ENCODE measurements around the gene UBE2U.
A peak's percentile ranks its signal among the peaks of the same experiment; 100 is the strongest.
"Not testable (repeated sequence)": the region's sequence is repeated elsewhere in the genome, so short reads cannot be mapped to it uniquely, and the experiment has no call there.

Gene UBE2U

GRCh38 chr1:64241069-64241468 is 37.6 kb downstream of the UBE2U start:
- DNase-seq: no peak

GRCh38 chr1:64242895-64243756 is 39.7 kb downstream of the UBE2U start:
- peak; percentile 61 for DNase-seq

- DNase-seq: no peak
Observed at GRCh38 chr1:64243757-64244080, 40.3 kb downstream of the UBE2U start.

DNA sequence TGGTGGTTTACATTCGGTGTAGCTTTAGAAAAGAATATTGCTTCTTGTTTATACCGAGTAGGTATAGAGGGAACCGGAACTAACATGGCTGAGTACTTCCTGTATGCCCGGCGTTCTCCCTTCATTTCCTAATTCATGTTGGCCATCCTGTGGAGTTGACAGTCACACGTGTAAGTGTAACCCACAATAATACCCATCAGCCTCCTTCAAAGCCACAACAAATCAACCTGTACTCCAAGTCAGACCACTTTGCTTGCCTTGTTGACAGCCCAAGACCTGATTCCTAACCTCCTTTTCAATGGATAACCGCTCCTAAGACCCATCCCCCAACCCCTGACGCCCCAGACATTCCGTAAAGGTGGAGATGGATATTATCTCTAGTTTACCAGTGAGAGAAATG is 42.1 kb downstream of the UBE2U start:
- no peak for DNase-seq

- DNase-seq: peak; percentile 64
Observed at GRCh38 chr1:64246294-64246917, 43.0 kb downstream of the UBE2U start.

GRCh38 chr1:64248065-64248464 is 44.6 kb downstream of the UBE2U start:
- DNase-seq: no peak

GRCh38 chr1:64250472-64250871 is 47.0 kb downstream of the UBE2U start:
- DNase-seq: not testable (repeated sequence)

DNA sequence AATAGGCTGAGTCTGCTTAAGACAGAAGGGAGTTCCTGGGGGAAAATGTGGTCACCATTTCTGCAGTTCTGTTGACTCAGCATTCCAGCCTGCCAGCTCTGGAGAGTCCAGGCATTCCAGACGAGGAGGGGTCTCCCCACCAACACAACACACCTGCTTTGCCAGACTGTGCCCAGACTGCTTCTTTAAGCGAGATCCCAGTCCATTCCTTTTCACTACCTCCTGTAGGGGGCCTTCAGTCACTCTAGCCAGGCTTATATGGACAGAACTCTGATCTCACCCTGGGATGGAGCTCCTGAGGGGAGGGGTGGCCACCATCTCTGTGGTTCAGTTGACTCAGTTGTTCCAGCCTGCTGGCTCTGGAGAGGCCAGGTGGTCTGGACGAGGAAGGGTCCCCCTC is 48.5 kb downstream of the UBE2U start:
- no peak for DNase-seq

DNA sequence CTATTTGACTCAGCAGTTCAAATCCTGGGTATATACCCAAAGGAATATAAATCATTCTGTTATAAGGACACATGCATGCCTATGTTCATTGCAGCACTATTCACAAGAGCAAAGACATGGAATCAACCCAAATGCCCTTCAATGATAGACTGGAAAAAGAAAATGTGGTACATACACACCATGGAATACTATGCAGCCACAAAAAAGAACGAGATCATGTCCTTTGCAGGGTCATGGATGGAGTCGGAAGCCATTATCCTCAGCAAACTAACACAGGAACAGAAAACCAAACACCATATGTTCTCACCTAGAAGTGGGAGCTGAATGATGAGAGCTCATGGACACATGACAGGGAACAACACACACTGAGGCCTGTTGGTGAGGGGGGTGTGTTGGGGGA is 53.8 kb downstream of the UBE2U start:
- not testable (repeated sequence) for DNase-seq

DNA sequence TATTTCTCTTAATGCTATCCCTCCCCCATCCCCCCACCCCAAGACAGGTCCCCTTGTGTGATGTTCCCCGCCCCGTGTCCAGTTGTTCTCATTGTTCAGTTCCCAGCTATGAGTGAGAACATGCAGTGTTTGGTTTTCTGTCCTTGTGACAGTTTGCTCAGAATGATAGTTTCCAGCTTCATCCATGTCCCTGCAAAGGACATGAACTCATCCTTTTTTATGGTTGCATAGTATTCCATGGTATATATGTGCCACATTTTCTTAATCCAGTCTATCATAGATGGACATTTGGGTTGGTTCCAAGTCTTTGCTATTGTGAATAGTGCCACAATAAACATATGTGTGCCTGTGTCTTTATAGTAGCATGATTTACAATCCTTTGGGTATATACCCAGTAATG is 55.0 kb downstream of the UBE2U start:
- not testable (repeated sequence) for DNase-seq

GRCh38 chr1:64263335-64263734 is 59.9 kb downstream of the UBE2U start:
- DNase-seq: peak; percentile 51

DNA sequence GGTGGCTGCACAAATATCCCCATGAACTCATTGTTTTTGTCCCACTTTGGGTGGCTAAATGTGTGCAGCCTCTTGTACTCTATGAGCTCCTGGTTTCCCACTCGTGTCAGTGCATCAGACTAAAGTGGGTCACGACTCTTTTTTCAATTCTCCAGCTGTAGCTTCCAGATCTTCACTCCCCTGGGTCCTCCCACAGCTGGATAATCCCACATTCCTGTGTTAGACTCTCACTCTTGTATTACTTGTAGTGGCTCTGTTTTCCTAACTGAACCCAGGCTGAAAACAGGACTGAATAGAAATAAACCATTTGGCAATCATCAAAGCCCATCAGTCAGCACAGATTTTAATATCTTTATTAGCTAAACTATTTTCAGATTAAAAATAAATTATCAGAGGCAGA is 60.4 kb downstream of the UBE2U start:
- DNase-seq: no peak

DNA sequence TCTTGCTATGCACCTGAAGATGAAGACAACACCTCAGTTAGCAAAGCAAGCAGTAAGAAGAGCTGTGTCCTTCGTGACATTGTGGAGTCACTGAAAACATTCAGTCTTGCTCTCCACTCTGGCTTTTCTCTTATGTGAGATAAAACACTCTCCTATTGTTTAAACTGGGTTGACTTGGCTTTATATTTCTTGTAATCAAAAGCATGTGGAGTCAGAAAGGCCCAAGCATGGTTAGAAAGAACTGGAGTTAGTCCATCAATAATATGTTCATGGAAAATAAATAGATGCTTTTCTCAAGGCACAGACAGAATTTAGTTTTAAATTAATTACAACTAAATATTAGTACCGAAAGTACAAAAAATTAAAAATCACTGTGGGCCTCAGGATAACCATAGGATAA is 61.7 kb downstream of the UBE2U start:
- no peak for DNase-seq

GRCh38 chr1:64266991-64267390 is 63.6 kb downstream of the UBE2U start:
- DNase-seq: no peak

GRCh38 chr1:64268653-64269557 is 65.5 kb downstream of the UBE2U start:
- peak; percentile 67 for DNase-seq

GRCh38 chr1:64269558-64269884 is 66.1 kb downstream of the UBE2U start:
- no peak for DNase-seq

- no peak for DNase-seq
Observed at GRCh38 chr1:64280001-64280400, 76.6 kb downstream of the UBE2U start.

DNA sequence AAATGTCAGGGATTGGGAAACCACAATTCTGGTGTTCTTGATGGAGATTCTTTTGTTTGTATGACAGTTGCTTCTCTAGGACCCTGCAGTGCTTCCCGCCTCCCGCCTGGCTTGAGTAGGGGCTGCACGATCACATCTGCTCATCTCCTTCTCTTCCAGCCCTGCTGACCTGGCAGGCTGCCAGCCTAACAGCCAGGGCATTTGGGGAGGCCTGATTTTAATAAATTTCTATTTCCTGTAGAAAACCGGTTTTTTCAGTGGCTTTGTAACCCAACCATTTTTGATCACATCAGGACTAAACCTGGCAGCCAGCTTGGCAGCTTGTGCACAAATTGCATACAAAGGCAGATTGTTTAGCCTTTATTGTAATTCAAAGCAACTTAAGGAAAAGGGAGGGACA is 78.9 kb downstream of the UBE2U start:
- no peak for DNase-seq

DNA sequence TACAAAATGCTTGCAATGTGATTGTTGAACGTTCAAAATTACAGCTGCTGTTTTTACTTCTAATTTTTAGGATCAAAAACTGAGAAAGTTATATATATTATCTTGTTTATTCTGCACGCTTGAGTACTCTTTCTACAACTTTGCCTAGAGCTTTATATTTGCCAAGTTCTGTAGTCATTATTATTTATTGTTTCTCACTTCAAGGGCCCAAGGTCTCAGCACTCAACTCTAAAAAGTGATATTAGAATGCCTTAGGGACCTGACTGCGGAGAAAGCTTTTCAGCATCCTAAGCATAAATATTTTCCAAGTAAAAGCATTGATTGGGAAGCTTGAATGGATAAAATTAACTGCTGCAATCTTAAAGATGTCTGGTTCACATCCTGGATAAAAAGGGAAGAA is 83.6 kb downstream of the UBE2U start:
- DNase-seq: no peak

DNA sequence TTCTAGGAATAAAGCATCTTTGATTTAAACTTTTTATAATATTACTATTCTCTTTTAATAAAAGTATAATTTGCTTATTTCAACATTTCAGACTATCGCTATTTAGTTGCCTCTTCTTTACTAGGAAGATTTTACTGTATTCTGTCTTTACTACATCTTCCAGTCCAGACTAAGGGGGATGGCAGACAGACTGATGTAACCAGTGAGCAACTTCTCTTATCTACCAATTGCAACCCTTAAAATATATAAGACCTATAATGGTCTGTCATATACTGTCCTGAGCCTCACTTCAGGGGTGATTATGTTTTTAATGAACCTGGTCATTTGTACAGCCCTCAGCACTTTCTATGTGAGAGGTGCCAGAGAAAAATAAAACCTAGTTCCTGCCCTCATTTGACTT is 87.0 kb downstream of the UBE2U start:
- DNase-seq: no peak

DNA sequence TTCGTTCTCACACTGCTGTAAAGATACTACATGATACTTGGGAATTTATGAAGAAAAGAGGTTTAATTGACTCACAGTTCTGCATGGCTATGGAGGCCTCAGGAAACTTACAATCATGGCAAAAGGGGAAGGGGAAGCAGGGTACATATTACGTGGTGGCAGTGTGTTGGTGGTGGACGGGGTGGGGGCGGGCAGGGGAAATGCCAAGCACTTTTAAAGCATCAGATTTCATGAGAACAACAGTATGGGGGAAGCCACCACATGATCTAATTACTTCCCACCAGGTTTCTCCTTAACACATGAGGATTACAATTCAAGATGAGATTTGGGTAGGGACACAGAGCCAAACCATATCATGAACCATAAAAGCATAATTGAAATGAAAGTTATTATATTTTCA is 88.5 kb downstream of the UBE2U start:
- no peak for DNase-seq

GRCh38 chr1:64292399-64292798 is 89.0 kb downstream of the UBE2U start:
- DNase-seq: peak; percentile 35

DNA sequence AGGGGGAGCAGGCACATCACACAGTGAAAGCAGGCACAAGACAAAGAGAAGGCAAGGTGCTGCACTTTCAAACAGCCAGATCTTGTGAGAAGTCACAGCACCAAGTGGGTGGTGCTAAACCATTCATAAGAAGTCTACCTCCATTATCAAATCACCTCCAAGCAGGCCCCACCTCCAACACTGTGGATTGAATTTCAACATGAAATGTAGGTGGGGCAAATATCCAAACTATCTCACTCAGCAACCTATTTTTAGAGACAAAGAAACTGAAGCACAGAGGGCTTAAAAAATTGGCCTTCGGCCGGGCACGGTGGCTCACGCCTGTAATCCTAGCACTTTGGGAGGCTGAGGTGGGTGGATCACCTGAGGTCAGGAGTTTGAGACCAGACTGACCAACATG is 90.4 kb downstream of the UBE2U start:
- DNase-seq: no peak

DNA sequence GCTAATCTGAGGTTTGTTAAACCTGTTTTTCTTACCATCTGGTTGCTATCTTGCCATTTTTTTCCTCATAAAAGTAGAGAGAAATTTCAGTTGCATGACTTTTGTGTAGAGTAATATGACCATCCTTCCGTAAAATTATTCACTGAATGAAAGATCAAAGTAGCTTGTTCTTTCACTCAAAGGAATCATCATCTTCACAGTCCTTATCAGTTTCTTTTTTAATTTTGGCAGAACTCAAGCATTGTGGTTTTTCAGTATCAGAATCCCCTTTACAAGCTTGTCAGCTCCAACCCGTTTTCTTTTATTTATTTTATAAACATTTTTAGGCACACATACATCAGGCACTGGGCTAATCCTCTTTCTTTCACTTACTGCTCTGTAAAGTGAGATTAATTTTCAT is 91.7 kb downstream of the UBE2U start:
- DNase-seq: no peak

All from HCEC 1CT (cell line).